IMR-90 (cell line): ENCODE measurements around the gene ARHGEF26. TPM values are rescaled to one million over a fixed set of nuclear protein-coding genes. Genes with fewer than 3 reads are reported as not detected.

Source experiments
- ATAC-seq: fragments of 200-7000 bp; cut with Tn5 transposase; 2 replicates; pipeline ENCODE4 v1.9.1; 2020; ENCODE audit warnings: low read depth, mild to moderate bottlenecking, moderate library complexity
- BruUV-seq: library from RNA; stranded (reverse); fragments of 400-500 nt; replicated peaks from 2 replicates; lab custom pipeline; 2021; lab: Mats Ljungman, UMichigan
- CTCF ChIA-PET: fragments of 300-600 bp; formaldehyde crosslinking; extraction: SDS; loops from one replicate; lab custom pipeline; 2021; ENCODE audit warnings: antibody characterized with exemption; lab: Yijun Ruan, JAX
- POLR2A ChIA-PET: fragments of 300-600 bp; sonication (Branson Sonifier 250); formaldehyde crosslinking; loops from one replicate; lab custom pipeline; 2022; ENCODE audit warnings: antibody characterized with exemption; ENCODE audit not compliant: unreplicated experiment; lab: Charles Lee
- DNase-seq: peaks from one replicate; pipeline ENCODE4 v3.0.0; 2013
- H2AFZ ChIP-seq: replicated peaks from 2 replicates; pipeline ENCODE3; 2013; ENCODE audit warnings: low read length, mild to moderate bottlenecking; ENCODE audit not compliant: poor library complexity
- H2AK5ac ChIP-seq: 2 replicates; pipeline ENCODE4 v1.6.1; 2013; ENCODE audit warnings: low read depth, low read length, inconsistent platforms
- H2AK9ac ChIP-seq: replicated peaks from 2 replicates; pipeline ENCODE3; 2013; ENCODE audit warnings: mild to moderate bottlenecking, low read depth, low read length, moderate library complexity; ENCODE audit not compliant: poor library complexity
- H2BK120ac ChIP-seq: 2 replicates; pipeline ENCODE4 v1.6.1; 2013; ENCODE audit warnings: low read depth, low read length, inconsistent platforms
- H2BK15ac ChIP-seq: 3 replicates; pipeline ENCODE4 v1.6.1; 2013; ENCODE audit warnings: low read depth, low read length, inconsistent platforms
- H2BK20ac ChIP-seq: 2 replicates; pipeline ENCODE4 v1.6.1; 2013; ENCODE audit warnings: low read depth, mild to moderate bottlenecking, inconsistent platforms, low read length, moderate library complexity
- H2BK5ac ChIP-seq: 2 replicates; pipeline ENCODE4 v1.6.1; 2013; ENCODE audit warnings: mild to moderate bottlenecking, low read depth, low read length, inconsistent platforms; ENCODE audit not compliant: poor library complexity, severe bottlenecking
- H3K14ac ChIP-seq: replicated peaks from 2 replicates; pipeline ENCODE4 v1.6.1; 2013; ENCODE audit warnings: low read depth, low read length, inconsistent platforms
- H3K18ac ChIP-seq: 2 replicates; pipeline ENCODE4 v1.6.1; 2013; ENCODE audit warnings: low read depth, low read length, control low read depth
- H3K23ac ChIP-seq: 2 replicates; pipeline ENCODE4 v1.6.1; 2013; ENCODE audit warnings: low read depth, low read length, inconsistent platforms
- H3K27ac ChIP-seq: 2 replicates; pipeline ENCODE4 v1.5.1; 2013; ENCODE audit warnings: mild to moderate bottlenecking, control low read depth, low read length; ENCODE audit not compliant: insufficient read depth
- H3K27me3 ChIP-seq: 2 replicates; pipeline ENCODE4 v1.6.1; 2013; ENCODE audit warnings: low read length; ENCODE audit not compliant: control insufficient read depth, insufficient read depth
- H3K36me3 ChIP-seq: 2 replicates; pipeline ENCODE4 v1.6.1; 2013; ENCODE audit warnings: low read length, mixed read lengths; ENCODE audit not compliant: control insufficient read depth, insufficient read depth
- H3K4ac ChIP-seq: 2 replicates; pipeline ENCODE4 v1.6.1; 2013; ENCODE audit warnings: low read depth, low read length, inconsistent platforms
- H3K4me1 ChIP-seq: 2 replicates; pipeline ENCODE4 v1.6.1; 2013; ENCODE audit warnings: low read length, mixed read lengths; ENCODE audit not compliant: control insufficient read depth, insufficient read depth
- H3K4me2 ChIP-seq: 2 replicates; pipeline ENCODE4 v1.6.1; 2013; ENCODE audit warnings: low read depth, mild to moderate bottlenecking, control low read depth, low read length, moderate library complexity
- H3K4me3 ChIP-seq: 2 replicates; pipeline ENCODE4 v1.5.1; 2013; ENCODE audit warnings: low read depth, mild to moderate bottlenecking, control low read depth, low read length, moderate library complexity; ENCODE audit not compliant: insufficient read depth
- H3K56ac ChIP-seq: 2 replicates; pipeline ENCODE4 v1.6.1; 2013; ENCODE audit warnings: low read length, inconsistent platforms; ENCODE audit not compliant: insufficient read depth; ENCODE audit errors: extremely low read depth
- H3K79me1 ChIP-seq, 2 experiments: 2 replicates each; pipeline ENCODE4 v1.6.1; 2013; ENCODE audit warnings: low read length in 2 of 2, inconsistent platforms in 1 of 2, low read depth in 1 of 2
- H3K9ac ChIP-seq: 2 replicates; pipeline ENCODE4 v1.6.1; 2013; ENCODE audit warnings: low read depth, low read length, control low read depth
- H3K9me1 ChIP-seq: 2 replicates; pipeline ENCODE4 v1.6.1; 2013; ENCODE audit warnings: low read length, inconsistent platforms; ENCODE audit not compliant: insufficient read depth
- H3K9me3 ChIP-seq: 2 replicates; pipeline ENCODE4 v1.6.1; 2013; ENCODE audit warnings: low read length; ENCODE audit not compliant: control insufficient read depth, insufficient read depth
- H4K20me1 ChIP-seq: 2 replicates; pipeline ENCODE4 v1.6.1; 2013; ENCODE audit warnings: low read length, inconsistent platforms; ENCODE audit not compliant: insufficient read depth
- H4K5ac ChIP-seq: 2 replicates; pipeline ENCODE4 v1.6.1; 2013; ENCODE audit warnings: mild to moderate bottlenecking, low read depth, low read length, control low read depth
- H4K8ac ChIP-seq, 2 experiments: 2 replicates each; pipeline ENCODE4 v1.6.1; 2013; ENCODE audit warnings: low read depth in 2 of 2, low read length in 2 of 2, control low read depth in 1 of 2, inconsistent platforms in 1 of 2
- H4K91ac ChIP-seq: 2 replicates; pipeline ENCODE4 v1.6.1; 2013; ENCODE audit warnings: low read depth, low read length, inconsistent platforms; ENCODE audit not compliant: insufficient read depth
- BHLHE40 ChIP-seq: fragments of 150-350 bp; IDR thresholded peaks from 2 replicates; pipeline ENCODE4 v1.6.1; 2016; ENCODE audit warnings: mild to moderate bottlenecking, low read depth, low read length
- CEBPB ChIP-seq: IDR thresholded peaks from 2 replicates; pipeline ENCODE4 v1.6.1; 2012; ENCODE audit warnings: low read depth, low read length, improper control_type of control experiment
- CHD1 ChIP-seq: IDR thresholded peaks from 2 replicates; pipeline ENCODE4 v1.6.1; 2012; ENCODE audit warnings: low read depth, low read length, improper control_type of control experiment
- CTCF ChIP-seq: conservative IDR thresholded peaks from 2 replicates; pipeline ENCODE4 v1.5.1; 2012; ENCODE audit warnings: mild to moderate bottlenecking, low read depth, low read length, improper control_type of control experiment
- FOS ChIP-seq: fragments of 150-350 bp; IDR thresholded peaks from 2 replicates; pipeline ENCODE4 v1.6.1; 2016; ENCODE audit warnings: low read depth, low read length
- MAZ ChIP-seq: IDR thresholded peaks from 2 replicates; pipeline ENCODE4 v1.6.1; 2012; ENCODE audit warnings: low read depth, mild to moderate bottlenecking, low read length, improper control_type of control experiment, moderate library complexity, borderline replicate concordance
- NFE2L2 ChIP-seq: fragments of 150-350 bp; IDR thresholded peaks from 2 replicates; pipeline ENCODE4 v1.6.1; 2016; ENCODE audit warnings: low read depth, mild to moderate bottlenecking, low read length
- POLR2A ChIP-seq: IDR thresholded peaks from 2 replicates; pipeline ENCODE4 v1.6.1; 2012; ENCODE audit warnings: mild to moderate bottlenecking, low read depth, low read length
- RAD21 ChIP-seq: IDR thresholded peaks from 2 replicates; pipeline ENCODE4 v1.6.1; 2012; ENCODE audit warnings: low read length, improper control_type of control experiment
- RCOR1 ChIP-seq: IDR thresholded peaks from 2 replicates; pipeline ENCODE4 v1.6.1; 2012; ENCODE audit warnings: mild to moderate bottlenecking, low read length, improper control_type of control experiment; ENCODE audit not compliant: insufficient replicate concordance
- SMC3 ChIP-seq: fragments of 150-350 bp; IDR thresholded peaks from 2 replicates; pipeline ENCODE4 v1.6.1; 2016; ENCODE audit warnings: low read depth, mild to moderate bottlenecking, antibody characterized with exemption, low read length, moderate library complexity
- WGBS, 2 experiments: methylation state at CpG; one replicate each; pipeline versions ENCODE4 v1.1.5 to v1.1.7; 2013; ENCODE audit warnings: missing lambda C conversion rate in 2 of 2; ENCODE audit not compliant: insufficient read length in 1 of 2; ENCODE audit errors: extremely low coverage in 2 of 2; 5-methylcytosine and 5-hydroxymethylcytosine counted together
- dilution Hi-C: fragments of 300-500 bp; cut with HindIII; formaldehyde crosslinking; loops from one replicate; pipeline ENCODE4 v1.14.3; 2018; ENCODE audit warnings: low sequenced_read_pairs; ENCODE audit not compliant: unreplicated experiment
- in situ Hi-C: fragments of 300-500 bp; cut with MboI; formaldehyde crosslinking; loops from 3 replicates; pipeline ENCODE4 v1.14.3; 2019; ENCODE audit warnings: low sequenced_read_pairs, inconsistent platforms, mixed read lengths
- intact Hi-C: fragments of 100-400 bp; cut with micrococcal nuclease; formaldehyde crosslinking; loops from 2 replicates; pipeline ENCODE4 v1.10.0; 2022
- polyA plus RNA-seq, 3 experiments: library from polyadenylated mRNA; depleted of rRNA; stranded (reverse); fragments of >200 nt; gene quantifications; 2 replicates each; pipeline ENCODE4 v1.2.3, GENCODE V29; 2012; ENCODE audit warnings: low replicate concordance in 1 of 3
- total RNA-seq: library from RNA; depleted of rRNA; stranded (reverse); fragments of >200 nt; gene quantifications from 2 replicates; pipeline ENCODE4 v1.2.3, GENCODE V29; 2012

Gene ARHGEF26
- total and polyA plus RNA-seq, 2 of the 4 experiments (the other 2 are of a cell fraction) = 2.0 to 2.3 TPM

- H3K4me3 ChIP-seq = no peak overlapping the region
- H2BK15ac ChIP-seq = no peak overlapping the region
- H4K8ac ChIP-seq = no peak overlapping the region
- H2AFZ ChIP-seq = no peak overlapping the region
- no peak overlapping the region for H3K27ac ChIP-seq
- no peaks in the 10 kb centered on the region; the same call in 1 of the 2 replicates for H3K27me3 ChIP-seq
- no peak for DNase-seq
- ChIA-PET CTCF (no interaction called here), POLR2A (no interaction called here)
- H3K9ac ChIP-seq = no peak overlapping the region
- no peak overlapping the region for H3K4me2 ChIP-seq
- no peaks in the 10 kb centered on the region for H4K20me1 ChIP-seq
- no peak overlapping the region for H2BK20ac ChIP-seq
- H4K5ac ChIP-seq = no peak overlapping the region
- H2BK120ac ChIP-seq = no peak overlapping the region
- no peaks in the 10 kb centered on the region for H3K79me1 ChIP-seq
- ATAC-seq = no peak
- H2AK9ac ChIP-seq = no peak overlapping the region
- no peak overlapping the region for H3K56ac ChIP-seq
- TF ChIP-seq CTCF (no peak), RAD21 (no peak), FOS (no peak), MAZ (no peak), POLR2A (no peak), CEBPB (no peak), BHLHE40 (no peak), SMC3 (no peak), NFE2L2 (no peak), CHD1 (no peak), RCOR1 (no peak)
- no peaks in the 10 kb centered on the region; the same call in 1 of the 2 replicates for H3K4me1 ChIP-seq
- no TSS peak for BruUV-seq
- no peaks in the 10 kb centered on the region for H3K36me3 ChIP-seq
- no peak overlapping the region for H3K23ac ChIP-seq
- no CpG with 5 or more reads among the region's 2 CpGs for WGBS, 2 experiments
- dilution Hi-C loops (no loop called here), in situ Hi-C loops (no loop called here), intact Hi-C loops (no loop called here)
- no peak overlapping the region for H3K4ac ChIP-seq
- no peak overlapping the region for H3K14ac ChIP-seq
- no peaks in the 10 kb centered on the region for H3K9me1 ChIP-seq
- no peak overlapping the region for H3K18ac ChIP-seq
- no peaks in the 10 kb centered on the region for H3K9me3 ChIP-seq
- H2AK5ac ChIP-seq = no peak overlapping the region
- no peak overlapping the region for H4K91ac ChIP-seq
- no peak overlapping the region for H2BK5ac ChIP-seq
Measured at GRCh38 chr3:154125378-154126030, 4.3 kb downstream of the ARHGEF26 start.
